ENCODE data around the gene DGKE.

Gene DGKE

GRCh38 chr17:56851008-56851407, 17.1 kb downstream of the DGKE start:
- DNase-seq, result no peak

- no peak for DNase-seq
These were observed 27.9 kb downstream of the DGKE start for GRCh38 chr17:56861899-56862298.

GRCh38 chr17:56863974-56864373, 30.0 kb downstream of the DGKE start:
- DNase-seq, result no peak

GRCh38 chr17:56866076-56866475, 32.1 kb downstream of the DGKE start:
- DNase-seq, result no peak

GRCh38 chr17:56866496-56866895, 32.5 kb downstream of the DGKE start:
- DNase-seq, result no peak

- DNase-seq, result peak; percentile 33
These were observed 34.0 kb downstream of the DGKE start for GRCh38 chr17:56867948-56868376.

GRCh38 chr17:56868716-56869115, 34.8 kb downstream of the DGKE start:
- no peak for DNase-seq

- no peak for DNase-seq
These were observed 36.2 kb downstream of the DGKE start for GRCh38 chr17:56870081-56870651.

- DNase-seq, result no peak
These were observed 42.8 kb downstream of the DGKE start for GRCh38 chr17:56876766-56877179.

GRCh38 chr17:56879280-56879679, 45.3 kb downstream of the DGKE start:
- DNase-seq, result no peak

GRCh38 chr17:56880133-56880532, 46.2 kb downstream of the DGKE start:
- no peak for DNase-seq

GRCh38 chr17:56880571-56880970, 46.6 kb downstream of the DGKE start:
- DNase-seq, result no peak

- DNase-seq, result no peak
These were observed 47.8 kb downstream of the DGKE start for GRCh38 chr17:56881685-56882295.

- no peak for DNase-seq
These were observed 49.7 kb downstream of the DGKE start for GRCh38 chr17:56883616-56884015.

- DNase-seq, result no peak
These were observed 50.7 kb downstream of the DGKE start for GRCh38 chr17:56884483-56885311.

GRCh38 chr17:56885312-56885657, 51.3 kb downstream of the DGKE start:
- no peak for DNase-seq

- no peak for DNase-seq
These were observed 52.4 kb downstream of the DGKE start for GRCh38 chr17:56886288-56886731.

- DNase-seq, result no peak
These were observed 53.2 kb downstream of the DGKE start for GRCh38 chr17:56887105-56887504.

GRCh38 chr17:56887552-56888467, 53.9 kb downstream of the DGKE start:
- DNase-seq, result no peak

GRCh38 chr17:56890390-56890789, 56.4 kb downstream of the DGKE start:
- no peak for DNase-seq

- no peak for DNase-seq
These were observed 57.1 kb downstream of the DGKE start for GRCh38 chr17:56890906-56891674.

- no peak for DNase-seq
These were observed 57.8 kb downstream of the DGKE start for GRCh38 chr17:56891751-56892150.
